Thoracic aorta (tissue), 2 donors: Measurements from ENCODE around the gene KRTAP2-2. TPM values are rescaled to one million over a fixed set of nuclear protein-coding genes. Genes with fewer than 3 reads are reported as not detected.

Experiments used
- ATAC-seq: fragments of 150-250 bp; one replicate; pipeline ENCODE4 v1.8.0; 2017; ENCODE audit warnings: low read depth; ENCODE audit not compliant: insufficient number of reproducible peaks, low FRiP score
- DNase-seq: peaks from one replicate; pipeline ENCODE4 v3.0.0-alpha.2; 2020; ENCODE audit warnings: low spot score
- H3K27ac ChIP-seq, 2 donors: fragments of 200-600 bp; sonication (generic); 1 replicate in 1 of 2; 2 replicates in 1 of 2; pipeline ENCODE4 v1.5.1; 2016; ENCODE audit warnings: mild to moderate bottlenecking in 2 of 2, moderate library complexity in 2 of 2
- H3K27me3 ChIP-seq: fragments of 200-600 bp; sonication (generic); replicated peaks from 2 replicates; pipeline ENCODE4 v1.6.0; 2016; ENCODE audit warnings: mild to moderate bottlenecking; ENCODE audit not compliant: insufficient read depth
- H3K36me3 ChIP-seq: fragments of 200-600 bp; sonication (generic); one replicate; pipeline ENCODE4 v1.5.1; 2016
- H3K4me1 ChIP-seq, 2 donors: fragments of 200-600 bp; sonication (generic); 1 replicate in 1 of 2; 2 replicates in 1 of 2; pipeline versions ENCODE4 v1.5.1 to v1.6.0; 2016; ENCODE audit warnings: low read depth in 2 of 2, mild to moderate bottlenecking in 1 of 2; ENCODE audit not compliant: control insufficient read depth in 1 of 2
- H3K4me3 ChIP-seq: fragments of 200-600 bp; sonication (generic); 2 replicates; pipeline ENCODE4 v1.5.1; 2016; ENCODE audit warnings: mild to moderate bottlenecking
- H3K9me3 ChIP-seq: fragments of 200-600 bp; sonication (generic); 2 replicates; pipeline ENCODE4 v1.5.1; 2016
- CTCF ChIP-seq: fragments of 200-600 bp; sonication (generic); IDR thresholded peaks from one replicate; pipeline ENCODE4 v1.5.1; 2019; ENCODE audit warnings: antibody characterized with exemption
- total RNA-seq, 2 donors: library from RNA; depleted of rRNA; stranded (reverse); fragments of >200 nt; gene quantifications; one replicate each; pipeline versions ENCODE4 v1.1.0 to v1.2.3, GENCODE V29; 2016

The KRTAP2-2 gene
- total RNA-seq, 2 donors from 2014 or later, result not detected

DNA sequence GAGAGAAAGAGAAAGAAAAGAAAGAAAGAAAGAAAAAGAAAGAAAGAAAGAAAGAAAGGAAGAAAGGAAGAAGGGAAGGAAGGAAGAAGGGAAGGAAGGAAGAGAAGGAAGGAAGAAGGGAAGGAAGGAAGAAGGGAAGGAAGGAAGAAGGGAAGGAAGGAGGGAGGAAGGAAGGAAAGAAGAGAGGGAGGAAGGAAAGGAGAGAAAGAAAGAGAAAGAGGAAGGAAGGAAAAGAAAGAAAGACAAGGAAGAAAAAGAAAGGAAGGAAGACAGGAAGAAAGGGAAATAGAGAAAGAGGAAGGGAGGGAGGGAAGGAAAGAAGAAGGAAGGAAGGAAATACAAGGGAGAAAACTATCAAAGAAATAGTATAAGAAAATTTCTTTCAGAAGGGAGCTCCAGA, 21.8 kb upstream of the KRTAP2-2 start:
- Histone ChIP-seq H3K27ac (no peak overlapping the region), H3K9me3 (no peaks in the 10 kb centered on the region), H3K4me1 (no peaks in the 10 kb centered on the region), H3K27me3 (no peaks in the 10 kb centered on the region), H3K4me3 (no peak overlapping the region), H3K36me3 (no peaks in the 10 kb centered on the region)
- DNase-seq (no peak), ATAC-seq (no peak)
- no peak for TF ChIP-seq CTCF

- Histone ChIP-seq H3K4me1 (no peaks in the 10 kb centered on the region), H3K4me3 (no peak overlapping the region), H3K27ac (no peak overlapping the region), H3K27me3 (no peaks in the 10 kb centered on the region), H3K9me3 (no peaks in the 10 kb centered on the region), H3K36me3 (no peaks in the 10 kb centered on the region)
- ATAC-seq (no peak), DNase-seq (no peak)
- no peak for TF ChIP-seq CTCF
These were observed 18.6 kb upstream of the KRTAP2-2 start for GRCh38 chr17:41073676-41074075.

GRCh38 chr17:41071606-41072360, 16.8 kb upstream of the KRTAP2-2 start:
- Histone ChIP-seq H3K9me3 (no peaks in the 10 kb centered on the region), H3K4me3 (no peak overlapping the region), H3K27me3 (no peaks in the 10 kb centered on the region), H3K4me1 (no peaks in the 10 kb centered on the region), H3K27ac (no peak overlapping the region), H3K36me3 (no peaks in the 10 kb centered on the region)
- no peak for DNase-seq
- no peak for ATAC-seq
- no peak for TF ChIP-seq CTCF

GRCh38 chr17:41069031-41069430, 14.0 kb upstream of the KRTAP2-2 start:
- H3K9me3 ChIP-seq, result no peaks in the 10 kb centered on the region
- no peak for TF ChIP-seq CTCF
- no peaks in the 10 kb centered on the region for H3K27me3 ChIP-seq
- H3K4me3 ChIP-seq, result no peak overlapping the region
- no peak for ATAC-seq
- no peaks in the 10 kb centered on the region for H3K4me1 ChIP-seq
- no peak for DNase-seq
- no peak overlapping the region for H3K27ac ChIP-seq
- H3K36me3 ChIP-seq, result no peaks in the 10 kb centered on the region

- Histone ChIP-seq H3K27me3 (no peaks in the 10 kb centered on the region), H3K36me3 (no peaks in the 10 kb centered on the region), H3K27ac (no peak overlapping the region), H3K4me3 (no peak overlapping the region), H3K4me1 (peaks cover 9% of the 10 kb centered on the region in 2 donors), H3K9me3 (no peaks in the 10 kb centered on the region)
- ATAC-seq (no peak), DNase-seq (no peak)
- TF ChIP-seq CTCF, result no peak
These were observed 12.3 kb upstream of the KRTAP2-2 start for GRCh38 chr17:41067281-41067680.
